ENCODE data around the gene NPSR1.

NPSR1 gene

GRCh38 chr7:34823650-34824258 is 165.7 kb downstream of the NPSR1 start:
- no peak overlapping the region for H2AFZ ChIP-seq
- H3K9ac ChIP-seq: no peak overlapping the region
- H3K4me1 ChIP-seq: no peaks in the 10 kb centered on the region
- no peaks in the 10 kb centered on the region for H3K36me3 ChIP-seq (ENCODE audit: control insufficient read depth, insufficient read depth, low read length)
- no peaks in the 10 kb centered on the region for H3K9me3 ChIP-seq (ENCODE audit: control insufficient read depth, low read length)
- TF ChIP-seq CTCF (IDR thresholded peaks at IDR 0.05): peak; percentile 71
- no peaks in the 10 kb centered on the region for H3K27me3 ChIP-seq (ENCODE audit: control insufficient read depth, insufficient read depth, low read length)
- no peak overlapping the region for H3K4me3 ChIP-seq (ENCODE audit: low read depth, low read length)
- no peaks in the 10 kb centered on the region for H3K79me2 ChIP-seq
- no peak overlapping the region for H3K27ac ChIP-seq
- H3K4me2 ChIP-seq (ENCODE audit: low read length): no peak overlapping the region

- no peak overlapping the region for H3K4me2 ChIP-seq (ENCODE audit: low read length)
Measured at GRCh38 chr7:34825221-34825620, 167.2 kb downstream of the NPSR1 start.

GRCh38 chr7:34830390-34830789 is 172.4 kb downstream of the NPSR1 start:
- Histone ChIP-seq H3K27me3 (ENCODE audit: control insufficient read depth, insufficient read depth, low read length) (no peaks in the 10 kb centered on the region), H3K9ac (no peak overlapping the region), H2AFZ (no peak overlapping the region), H3K4me2 (ENCODE audit: low read length) (no peak overlapping the region), H3K4me1 (no peaks in the 10 kb centered on the region), H3K27ac (no peak overlapping the region), H3K79me2 (no peaks in the 10 kb centered on the region), H3K4me3 (ENCODE audit: low read depth, low read length) (no peak overlapping the region), H3K9me3 (ENCODE audit: control insufficient read depth, low read length) (no peaks in the 10 kb centered on the region), H3K36me3 (ENCODE audit: control insufficient read depth, insufficient read depth, low read length) (no peaks in the 10 kb centered on the region)
- TF ChIP-seq CTCF (IDR thresholded peaks at IDR 0.05): no peak

More at GRCh38 chr7:34825221-34825620, 167.2 kb downstream of the NPSR1 start:
- no peak overlapping the region for H3K27ac ChIP-seq
- no peak overlapping the region for H2AFZ ChIP-seq
- H3K36me3 ChIP-seq (ENCODE audit: control insufficient read depth, insufficient read depth, low read length): no peaks in the 10 kb centered on the region
- TF ChIP-seq CTCF (IDR thresholded peaks at IDR 0.05): no peak
- H3K27me3 ChIP-seq (ENCODE audit: control insufficient read depth, insufficient read depth, low read length): no peaks in the 10 kb centered on the region
- H3K4me3 ChIP-seq (ENCODE audit: low read depth, low read length): no peak overlapping the region
- no peaks in the 10 kb centered on the region for H3K79me2 ChIP-seq
- no peaks in the 10 kb centered on the region for H3K4me1 ChIP-seq
- no peak overlapping the region for H3K9ac ChIP-seq
- H3K9me3 ChIP-seq (ENCODE audit: control insufficient read depth, low read length): no peaks in the 10 kb centered on the region

- H3K27me3 ChIP-seq (ENCODE audit: control insufficient read depth, insufficient read depth, low read length): no peaks in the 10 kb centered on the region
- no peak for TF ChIP-seq CTCF (IDR thresholded peaks at IDR 0.05)
- no peak overlapping the region for H3K4me3 ChIP-seq (ENCODE audit: low read depth, low read length)
- no peak overlapping the region for H3K9ac ChIP-seq
- no peak overlapping the region for H2AFZ ChIP-seq
- no peaks in the 10 kb centered on the region for H3K4me1 ChIP-seq
- H3K79me2 ChIP-seq: no peaks in the 10 kb centered on the region
- no peak overlapping the region for H3K27ac ChIP-seq
- no peaks in the 10 kb centered on the region for H3K36me3 ChIP-seq (ENCODE audit: control insufficient read depth, insufficient read depth, low read length)
- H3K4me2 ChIP-seq (ENCODE audit: low read length): no peak overlapping the region
- H3K9me3 ChIP-seq (ENCODE audit: control insufficient read depth, low read length): no peaks in the 10 kb centered on the region
Measured at GRCh38 chr7:34831436-34831835, 173.4 kb downstream of the NPSR1 start.

GRCh38 chr7:34832020-34832419 is 174.0 kb downstream of the NPSR1 start:
- TF ChIP-seq CTCF (IDR thresholded peaks at IDR 0.05): no peak
- Histone ChIP-seq H3K4me2 (ENCODE audit: low read length) (no peak overlapping the region), H3K4me3 (ENCODE audit: low read depth, low read length) (no peak overlapping the region), H3K27me3 (ENCODE audit: control insufficient read depth, insufficient read depth, low read length) (no peaks in the 10 kb centered on the region), H3K79me2 (no peaks in the 10 kb centered on the region), H2AFZ (no peak overlapping the region), H3K4me1 (no peaks in the 10 kb centered on the region), H3K27ac (no peak overlapping the region), H3K36me3 (ENCODE audit: control insufficient read depth, insufficient read depth, low read length) (no peaks in the 10 kb centered on the region), H3K9ac (no peak overlapping the region), H3K9me3 (ENCODE audit: control insufficient read depth, low read length) (no peaks in the 10 kb centered on the region)
